ENCODE measurements around the gene KLRG1. TPM values are rescaled to one million over a fixed set of nuclear protein-coding genes. Genes with fewer than 3 reads are reported as not detected.

The KLRG1 gene
- total RNA-seq (2014; rRNA removed; shearing (Covaris generic)) (4.6 and 4.9 TPM in 2 replicates), total RNA-seq (2022) (8.2 and 12.5 TPM in 2 replicates), Bru-seq, nascent RNA (percentile 57 among the genes with signal in this experiment), BruChase-seq, experiment 1, labeled RNA remaining after a 6-hour chase (percentile 56 among the genes with signal in this experiment), BruChase-seq, experiment 2, labeled RNA remaining after a 2-hour chase (percentile 56 among the genes with signal in this experiment)
- long read RNA-seq, partial matches to known transcripts, result 0 of 22 reads
- long read RNA-seq, other reads (novel, unspliced or antisense), result 18 of 22 reads

DNA sequence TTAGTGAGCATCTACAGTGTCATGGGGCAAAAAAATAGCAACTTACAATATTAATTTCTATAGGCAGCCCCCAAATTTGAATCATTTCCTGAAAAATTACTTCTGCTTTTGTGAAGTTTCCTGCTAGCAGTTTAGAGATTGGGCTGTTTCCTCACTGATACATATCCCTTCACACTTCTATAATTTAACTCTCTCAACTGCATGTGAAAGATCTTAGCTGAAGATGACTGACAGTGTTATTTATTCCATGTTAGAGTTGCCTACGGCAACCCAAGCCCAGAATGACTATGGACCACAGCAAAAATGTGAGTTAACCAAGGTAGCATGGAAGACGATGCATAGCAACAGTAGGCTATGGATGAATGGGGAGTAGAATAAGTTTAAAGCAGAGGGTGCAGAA is at the start of gene KLRG1:
TSS of gene KLRG1 (plus strand) at position 134 of the 400 bp plus-strand sequence. CDS start at position 224, 90 bp downstream.
- Histone ChIP-seq H3K79me2 (ENCODE audit: insufficient read depth, low read depth, low read length) (no peaks in the 10 kb centered on the region), H3K36me3 (ENCODE audit: insufficient read depth, low read length) (no peaks in the 10 kb centered on the region), H3K9me2 (ENCODE audit: insufficient read depth, low read length) (no peaks in the 10 kb centered on the region), H3K9me3 (ENCODE audit: low read length) (no peaks in the 10 kb centered on the region), H3K27ac (ENCODE audit: low read depth, low read length, poor library complexity, severe bottlenecking) (no peak within 1 kb of the TSS), H4K20me1 (ENCODE audit: insufficient read depth, low read length) (no peaks in the 10 kb centered on the region), H3K4me1 (ENCODE audit: insufficient read depth, low read length, poor library complexity, severe bottlenecking) (peaks cover 5% of the 10 kb centered on the region), H3K4me2 (ENCODE audit: low read length) (no peak within 1 kb of the TSS), H2AFZ (ENCODE audit: low read length) (no peak within 1 kb of the TSS), H3K4me3 (ENCODE audit: low read depth, low read length, poor library complexity, severe bottlenecking) (no peak within 1 kb of the TSS)
- CTCF ChIA-PET (ENCODE audit: unreplicated experiment), result no interaction called here
- POLR2A ChIA-PET, result interaction anchor here (0.6 kb wide), 1 partner anchor 118 kb away, joined by 4 read pairs; no protein-coding TSS in a partner anchor
- TF ChIP-seq CTCF (conservative IDR thresholded peaks at IDR 0.05; ENCODE audit: low read length) (no peak), EZH2phosphoT487 (IDR thresholded peaks at IDR 0.05; ENCODE audit: borderline replicate concordance, low read depth, low read length) (no peak)
- intact Hi-C loops (cut with micrococcal nuclease; ENCODE audit: unreplicated experiment), result no loop called here
- no TSS peak for BruUV-seq (replicated peaks)
- DNase-seq (ENCODE audit: low spot score), result no peak

- H2AFZ ChIP-seq (ENCODE audit: low read length), result no peak overlapping the region
- BruUV-seq (replicated peaks), result no TSS peak
- no peak overlapping the region for H3K4me3 ChIP-seq (ENCODE audit: low read depth, low read length, poor library complexity, severe bottlenecking)
- H3K79me2 ChIP-seq (ENCODE audit: insufficient read depth, low read depth, low read length), result peaks cover 14% of the 10 kb centered on the region
- TF ChIP-seq EZH2phosphoT487 (IDR thresholded peaks at IDR 0.05; ENCODE audit: borderline replicate concordance, low read depth, low read length) (no peak), CTCF (conservative IDR thresholded peaks at IDR 0.05; ENCODE audit: low read length) (no peak)
- ChIA-PET CTCF (ENCODE audit: unreplicated experiment) (no interaction called here), POLR2A (no interaction called here)
- H4K20me1 ChIP-seq (ENCODE audit: insufficient read depth, low read length), result peaks cover 8% of the 10 kb centered on the region
- no peak overlapping the region for H3K4me2 ChIP-seq (ENCODE audit: low read length)
- no peak for DNase-seq (ENCODE audit: low spot score)
- peaks cover 78% of the 10 kb centered on the region for H3K36me3 ChIP-seq (ENCODE audit: insufficient read depth, low read length)
- H3K27ac ChIP-seq (ENCODE audit: low read depth, low read length, poor library complexity, severe bottlenecking), result no peak overlapping the region
- H3K4me1 ChIP-seq (ENCODE audit: insufficient read depth, low read length, poor library complexity, severe bottlenecking), result peaks cover 8% of the 10 kb centered on the region
- H3K9me2 ChIP-seq (ENCODE audit: insufficient read depth, low read length), result no peaks in the 10 kb centered on the region
- intact Hi-C loops (cut with micrococcal nuclease; ENCODE audit: unreplicated experiment), result no loop called here
- no peaks in the 10 kb centered on the region for H3K9me3 ChIP-seq (ENCODE audit: low read length)
Observed at GRCh38 chr12:8941691-8942478, 47.5 kb upstream of the KLRG1 start.

All from OCI-LY7 (cell line).